ENCODE measurements around the gene RPL27A.

GRCh38 chr11:8688414-8689362 is 6.1 kb downstream of the RPL27A start:
- TF ChIP-seq CTCF (IDR thresholded peaks at IDR 0.05; ENCODE audit: low read depth, low read length, poor library complexity, severe bottlenecking): peak; percentile 26
- TF ChIP-seq EZH2phosphoT487 (IDR thresholded peaks at IDR 0.05; ENCODE audit: borderline replicate concordance, low read length): no peak
